Bronchial epithelial cell (primary cell): ENCODE measurements around the gene CHI3L1. TPM values are rescaled to one million over a fixed set of nuclear protein-coding genes. Genes with fewer than 3 reads are reported as not detected.
A peak's percentile ranks its signal among the peaks of the same experiment; 100 is the strongest.

Experiments used
- DNase-seq: peaks from one replicate; pipeline ENCODE4 v3.0.0-alpha.2; 2010; ENCODE audit warnings: low read depth
- FAIRE-seq: peaks from 2 replicates; lab custom pipeline; 2011; peaks lifted over from hg19 to GRCh38; lab: Jason Lieb, UNC
- H3K27me3 ChIP-seq: 2 replicates; pipeline ENCODE4 v1.5.1; 2011; ENCODE audit warnings: low read length; ENCODE audit not compliant: control insufficient read depth, insufficient read depth
- H3K36me3 ChIP-seq: 2 replicates; pipeline ENCODE4 v1.5.1; 2011; ENCODE audit warnings: low read length; ENCODE audit not compliant: control insufficient read depth, insufficient read depth
- H3K4me3 ChIP-seq: 2 replicates; pipeline ENCODE4 v1.5.1; 2011; ENCODE audit warnings: mild to moderate bottlenecking, low read depth, low read length, control low read depth
- total RNA-seq: library from RNA; depleted of rRNA; stranded (reverse); fragments of >200 nt; gene quantifications from 2 replicates; pipeline ENCODE4 v1.2.1, GENCODE V29; 2014
- TF ChIP-seq, protein P1 (sequence below): IDR thresholded peaks from 2 replicates; pipeline ENCODE4 v1.5.1; 2011; ENCODE audit warnings: mild to moderate bottlenecking, moderate library complexity, low read length, control low read depth, inconsistent platforms; ENCODE audit not compliant: insufficient read depth, severe bottlenecking

Gene CHI3L1
- total RNA-seq, 1 donor from 2014 or later, result 0.79 TPM

DNA sequence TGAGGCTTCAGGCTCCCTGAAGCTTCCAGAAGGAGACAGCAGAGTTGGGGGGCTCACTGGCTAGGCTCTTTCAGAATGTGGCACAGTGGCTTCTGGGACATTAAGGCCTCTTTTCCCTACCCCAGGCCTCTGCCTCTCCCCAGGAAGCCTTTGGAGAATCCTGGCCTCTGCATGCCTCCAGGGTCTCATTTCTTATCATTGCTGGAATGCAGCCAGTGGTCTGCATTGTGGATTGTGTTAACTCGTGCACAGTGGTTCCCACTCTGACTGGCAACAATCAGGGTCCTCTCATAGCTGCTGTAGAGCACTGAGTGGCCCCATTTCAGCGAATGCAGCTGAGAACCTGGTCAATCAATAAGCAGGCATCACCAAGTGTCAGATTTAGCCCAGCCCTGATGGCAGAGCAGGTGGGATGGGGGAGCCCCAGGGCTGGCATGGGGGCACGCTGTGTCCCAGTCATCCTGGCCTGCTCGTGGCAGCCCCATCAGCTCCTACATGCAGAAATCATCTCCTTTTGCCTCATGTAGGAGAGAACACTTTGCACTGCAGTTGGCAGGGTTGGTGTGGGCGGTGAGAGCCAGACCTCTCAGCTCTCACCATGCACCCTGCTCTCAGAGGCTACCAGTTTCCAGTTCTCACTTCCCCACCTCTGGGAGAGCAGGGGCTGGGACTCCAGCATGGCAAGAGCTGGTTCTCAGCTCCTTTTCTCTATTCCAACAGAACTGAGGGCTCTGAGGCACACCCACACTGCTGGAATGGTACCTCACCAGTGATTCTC, 45.6 kb downstream of the CHI3L1 start:
- H3K4me3 ChIP-seq, result no peak overlapping the region
- no peaks in the 10 kb centered on the region for H3K36me3 ChIP-seq
- TF ChIP-seq, protein P1, sequence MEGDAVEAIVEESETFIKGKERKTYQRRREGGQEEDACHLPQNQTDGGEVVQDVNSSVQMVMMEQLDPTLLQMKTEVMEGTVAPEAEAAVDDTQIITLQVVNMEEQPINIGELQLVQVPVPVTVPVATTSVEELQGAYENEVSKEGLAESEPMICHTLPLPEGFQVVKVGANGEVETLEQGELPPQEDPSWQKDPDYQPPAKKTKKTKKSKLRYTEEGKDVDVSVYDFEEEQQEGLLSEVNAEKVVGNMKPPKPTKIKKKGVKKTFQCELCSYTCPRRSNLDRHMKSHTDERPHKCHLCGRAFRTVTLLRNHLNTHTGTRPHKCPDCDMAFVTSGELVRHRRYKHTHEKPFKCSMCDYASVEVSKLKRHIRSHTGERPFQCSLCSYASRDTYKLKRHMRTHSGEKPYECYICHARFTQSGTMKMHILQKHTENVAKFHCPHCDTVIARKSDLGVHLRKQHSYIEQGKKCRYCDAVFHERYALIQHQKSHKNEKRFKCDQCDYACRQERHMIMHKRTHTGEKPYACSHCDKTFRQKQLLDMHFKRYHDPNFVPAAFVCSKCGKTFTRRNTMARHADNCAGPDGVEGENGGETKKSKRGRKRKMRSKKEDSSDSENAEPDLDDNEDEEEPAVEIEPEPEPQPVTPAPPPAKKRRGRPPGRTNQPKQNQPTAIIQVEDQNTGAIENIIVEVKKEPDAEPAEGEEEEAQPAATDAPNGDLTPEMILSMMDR, result no peak
- DNase-seq, result no peak
- peaks cover 1% of the 10 kb centered on the region for H3K27me3 ChIP-seq
- FAIRE-seq, result peak; percentile 85

DNA sequence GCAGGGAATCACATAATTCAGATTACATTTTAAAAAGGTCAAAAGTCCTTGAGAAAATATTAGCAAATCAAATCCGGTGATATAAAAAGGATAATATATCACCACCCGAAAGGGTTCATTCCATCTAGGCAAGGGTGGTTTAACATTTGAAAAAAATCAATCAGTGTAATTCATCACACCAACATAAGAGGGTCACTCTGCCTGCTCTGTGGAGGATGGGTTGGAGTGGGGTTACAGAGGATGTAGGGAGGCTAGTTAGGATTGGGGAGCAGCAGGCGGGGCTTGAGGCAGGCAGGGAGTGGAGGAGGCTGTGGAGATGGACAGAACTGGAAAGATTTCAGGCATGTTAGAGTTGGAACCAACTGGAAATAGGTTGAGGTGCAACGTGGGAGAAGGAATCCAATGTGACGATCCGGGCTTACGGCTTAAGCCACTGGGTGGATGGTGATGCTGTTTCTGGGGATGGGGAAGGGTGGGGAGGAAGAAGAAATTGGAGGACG, 46.5 kb downstream of the CHI3L1 start:
- Histone ChIP-seq H3K4me3 (no peak overlapping the region), H3K27me3 (peaks cover 1% of the 10 kb centered on the region), H3K36me3 (no peaks in the 10 kb centered on the region)
- FAIRE-seq, result no peak
- TF ChIP-seq, protein P1, result no peak
- DNase-seq, result no peak

DNA sequence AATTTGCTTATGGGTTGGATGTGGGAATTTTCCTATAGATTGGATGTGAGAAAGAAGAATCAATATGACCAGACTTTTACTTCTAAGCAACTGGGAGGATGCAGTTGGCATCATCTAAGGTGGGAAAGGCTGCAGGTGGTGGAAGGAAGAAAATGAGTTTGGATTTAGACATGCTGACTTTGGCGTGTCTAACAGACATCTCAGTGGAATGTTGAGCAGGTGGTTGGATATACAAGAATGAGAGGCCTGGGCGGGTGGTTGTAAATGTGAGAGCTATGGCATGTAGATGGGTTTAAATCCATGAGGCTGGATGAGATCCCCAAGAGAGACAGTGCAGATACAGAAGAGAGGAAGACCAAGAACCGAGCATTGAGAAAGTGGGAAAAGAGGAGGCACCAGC, 48.4 kb downstream of the CHI3L1 start:
- TF ChIP-seq, protein P1, result no peak
- no peaks in the 10 kb centered on the region for H3K36me3 ChIP-seq
- FAIRE-seq (no peak), DNase-seq (no peak)
- no peak overlapping the region for H3K4me3 ChIP-seq
- H3K27me3 ChIP-seq, result peaks cover 1% of the 10 kb centered on the region

DNA sequence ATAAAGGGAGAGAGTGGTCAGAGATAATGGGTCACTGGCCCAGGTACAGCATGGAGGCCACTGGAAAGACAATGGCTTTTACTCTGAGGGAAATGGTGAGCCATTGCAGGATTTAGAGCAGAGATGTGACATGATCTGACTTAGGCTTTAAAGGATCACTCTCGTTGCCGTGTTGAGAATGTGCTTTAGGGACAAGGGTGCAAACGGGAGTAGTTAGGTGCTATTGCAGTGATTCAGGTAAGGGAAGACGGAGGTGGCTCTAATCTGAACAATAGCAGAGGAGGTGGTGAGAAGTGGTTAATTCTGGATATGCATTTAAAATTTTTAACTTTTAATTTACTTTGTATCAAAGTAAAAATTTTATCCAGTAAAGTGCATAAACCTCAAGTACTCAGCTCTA, 49.2 kb downstream of the CHI3L1 start:
- Histone ChIP-seq H3K27me3 (peaks cover 1% of the 10 kb centered on the region), H3K36me3 (no peaks in the 10 kb centered on the region), H3K4me3 (no peak overlapping the region)
- DNase-seq (no peak), FAIRE-seq (no peak)
- TF ChIP-seq, protein P1, result no peak

DNA sequence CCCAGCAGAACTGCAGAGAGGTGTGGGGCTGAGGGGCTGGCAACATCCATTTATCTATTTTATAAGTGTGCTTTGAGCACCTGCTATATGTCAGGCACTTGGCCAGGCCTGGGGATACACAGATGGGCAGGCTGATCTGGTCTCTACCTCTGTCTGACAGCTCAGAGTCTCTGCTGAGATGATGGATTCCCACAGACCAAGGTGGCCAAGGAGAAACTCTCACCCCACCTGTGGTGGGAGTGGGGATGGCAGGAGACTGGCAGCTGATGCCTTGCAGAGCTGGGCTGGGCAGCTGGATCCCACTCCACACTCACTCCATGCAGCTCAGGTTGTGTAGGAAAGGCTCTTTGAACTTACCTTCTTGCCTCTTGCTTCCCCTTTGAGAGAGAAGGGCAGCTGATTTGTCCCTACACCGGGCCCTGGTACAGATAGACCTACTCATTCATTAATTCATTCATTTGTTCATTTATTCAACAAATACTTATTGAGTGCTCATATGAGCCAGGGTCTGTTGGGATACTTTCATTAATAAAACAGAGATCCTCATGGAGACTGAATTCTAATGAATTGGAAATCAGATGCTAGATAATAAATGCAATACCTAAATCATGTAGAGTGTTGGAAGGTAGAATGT, 50.0 kb downstream of the CHI3L1 start:
- peaks cover 1% of the 10 kb centered on the region for H3K27me3 ChIP-seq
- no peak overlapping the region for H3K4me3 ChIP-seq
- no peak for DNase-seq

More for the DNA sequence above, 50.0 kb downstream of the CHI3L1 start:
- H3K36me3 ChIP-seq, result no peaks in the 10 kb centered on the region
- TF ChIP-seq, protein P1, result peak; percentile 19
- FAIRE-seq, result no peak
